ACHN (cell line): Measurements from ENCODE around the gene KRT4.
A peak's percentile ranks its signal among the peaks of the same experiment; 100 is the strongest.

Source experiments
- DNase-seq: peaks from one replicate; pipeline ENCODE4 v3.0.0-alpha.2; 2015
- in situ Hi-C: cut with HindIII; loops from 2 replicates; pipeline ENCODE4 v1.10.0; 2017; ENCODE audit warnings: low sequenced_read_pairs, low pct_ligation_motif_present, low pct_unique_long_range_greater_than_20kb

KRT4 gene

GRCh38 chr12:52838609-52839435 is 24.9 kb upstream of the KRT4 start:
- in situ Hi-C loops, result no loop called here
- DNase-seq, result no peak

- DNase-seq, result no peak
- in situ Hi-C loops, result no loop called here
Measured at GRCh38 chr12:52837781-52838608, 24.1 kb upstream of the KRT4 start.

GRCh38 chr12:52837413-52837741 is 23.5 kb upstream of the KRT4 start:
- peak; percentile 51 for DNase-seq
- in situ Hi-C loops, result no loop called here

- no peak for DNase-seq
- in situ Hi-C loops, result no loop called here
Measured at GRCh38 chr12:52836491-52837412, 22.8 kb upstream of the KRT4 start.

GRCh38 chr12:52836042-52836466 is 22.1 kb upstream of the KRT4 start:
- no peak for DNase-seq
- in situ Hi-C loops, result no loop called here

- DNase-seq, result no peak
- in situ Hi-C loops, result no loop called here
Measured at GRCh38 chr12:52835271-52836041, 21.5 kb upstream of the KRT4 start.

GRCh38 chr12:52834727-52835001 is 20.7 kb upstream of the KRT4 start:
- DNase-seq, result no peak
- in situ Hi-C loops, result no loop called here

GRCh38 chr12:52833922-52834726 is 20.2 kb upstream of the KRT4 start, which contains the start of gene KRT79:
Gene KRT79 (minus strand): TSS chr12:52834311. CDS start chr12:52834260, 51 bp downstream.
- DNase-seq, result no peak
- in situ Hi-C loops, result no loop called here

- in situ Hi-C loops, result no loop called here
- DNase-seq, result no peak
Measured at GRCh38 chr12:52832985-52833905, 19.3 kb upstream of the KRT4 start.

GRCh38 chr12:52832451-52832850 is 18.5 kb upstream of the KRT4 start:
- no peak for DNase-seq
- in situ Hi-C loops, result no loop called here

GRCh38 chr12:52831251-52831650 is 17.3 kb upstream of the KRT4 start:
- DNase-seq, result no peak
- in situ Hi-C loops, result no loop called here

- no peak for DNase-seq
- in situ Hi-C loops, result no loop called here
Measured at GRCh38 chr12:52829986-52830770, 16.3 kb upstream of the KRT4 start.

GRCh38 chr12:52828591-52829021 is 14.7 kb upstream of the KRT4 start:
- in situ Hi-C loops, result no loop called here

GRCh38 chr12:52828156-52828555 is 14.2 kb upstream of the KRT4 start:
- in situ Hi-C loops, result no loop called here
- DNase-seq, result peak; percentile 10

More at GRCh38 chr12:52828591-52829021, 14.7 kb upstream of the KRT4 start:
- no peak for DNase-seq

- in situ Hi-C loops, result no loop called here
- DNase-seq, result no peak
Measured at GRCh38 chr12:52827499-52828090, 13.7 kb upstream of the KRT4 start.
